Transverse colon (tissue), 4 donors: ENCODE measurements around the gene RESP18. TPM values are rescaled to one million over a fixed set of nuclear protein-coding genes. Genes with fewer than 3 reads are reported as not detected.
A peak's percentile ranks its signal among the peaks of the same experiment; 100 is the strongest.

ENCODE experiments used
- DNase-seq: peaks from one replicate; pipeline ENCODE4 v3.0.0-alpha.2; 2019
- H3K27ac ChIP-seq, 4 donors: fragments of 200-600 bp; sonication (generic); 2 replicates each; pipeline ENCODE4 v1.5.1; 2016 to 2018; ENCODE audit warnings: inconsistent platforms in 4 of 4
- H3K27me3 ChIP-seq: fragments of 200-600 bp; sonication (generic); 2 replicates; pipeline ENCODE4 v1.5.1; 2017; ENCODE audit warnings: inconsistent platforms
- H3K36me3 ChIP-seq, 4 donors: fragments of 200-600 bp; sonication (generic); 2 replicates each; pipeline ENCODE4 v1.5.1; 2017 to 2019; ENCODE audit warnings: inconsistent platforms in 4 of 4
- H3K4me1 ChIP-seq, 4 donors: fragments of 200-600 bp; sonication (generic); 2 replicates each; pipeline ENCODE4 v1.5.1; 2017 to 2020; ENCODE audit warnings: inconsistent platforms in 4 of 4
- H3K4me3 ChIP-seq, 4 donors: fragments of 200-600 bp; sonication (generic); 1 replicate in 1 of 4; 2 replicates in 3 of 4; pipeline versions ENCODE4 v1.5.1 to v1.6.1; 2017 to 2019; ENCODE audit warnings: inconsistent platforms in 4 of 4
- H3K9me3 ChIP-seq, 2 donors: fragments of 200-600 bp; sonication (generic); 2 replicates each; pipeline ENCODE4 v1.5.1; 2017 to 2019; ENCODE audit warnings: inconsistent platforms in 2 of 2
- CTCF ChIP-seq, 5 experiments: fragments of 200-600 bp in 3 of 5; fragments of 450-650 bp in 2 of 5; sonication (generic) in 3 of 5; IDR thresholded peaks; 1 replicate in 2 of 5; 2 replicates in 3 of 5; pipeline ENCODE4 v1.5.1; 2016 to 2017; ENCODE audit warnings: antibody characterized with exemption in 5 of 5, inconsistent platforms in 3 of 5, mild to moderate bottlenecking in 2 of 5, moderate library complexity in 1 of 5
- EP300 ChIP-seq: sonication (generic); formaldehyde crosslinking; IDR thresholded peaks from one replicate; pipeline ENCODE4 v1.6.1; 2017; ENCODE audit warnings: antibody characterized with exemption, low read depth
- POLR2A ChIP-seq: fragments of 450-650 bp; IDR thresholded peaks from one replicate; pipeline ENCODE4 v1.6.1; 2016; ENCODE audit warnings: antibody characterized with exemption, mild to moderate bottlenecking, moderate library complexity
- POLR2AphosphoS5 ChIP-seq, 3 donors: sonication (generic); formaldehyde crosslinking; IDR thresholded peaks; one replicate each; pipeline ENCODE4 v1.6.1; 2016; ENCODE audit warnings: antibody characterized with exemption in 3 of 3
- WGBS, 2 donors: methylation state at CpG; one replicate each; pipeline ENCODE4 v1.1.5; 2018; ENCODE audit warnings: low coverage in 1 of 2; 5-methylcytosine and 5-hydroxymethylcytosine counted together
- in situ Hi-C, 4 donors: fragments of 200-750 bp; cut with MboI; loops; one replicate each; pipeline versions ENCODE4 v1.15.0 to v1.15.1; 2017; ENCODE audit warnings: low sequenced_read_pairs in 3 of 4, low pct_ligation_motif_present in 1 of 4, low pct_unique_long_range_greater_than_20kb in 1 of 4
- intact Hi-C: fragments of 100-400 bp; cut with DNase I; formaldehyde crosslinking; loops from one replicate; pipeline ENCODE4 v1.15.1; 2023; ENCODE audit warnings: low total_unique reads
- total RNA-seq, 4 donors: library from RNA; depleted of rRNA; stranded (reverse); fragments of >200 nt; gene quantifications; one replicate each; pipeline ENCODE4 v1.1.0, GENCODE V29; 2016

Gene RESP18
- total RNA-seq, 4 donors from 2014 or later, result not detected

DNA sequence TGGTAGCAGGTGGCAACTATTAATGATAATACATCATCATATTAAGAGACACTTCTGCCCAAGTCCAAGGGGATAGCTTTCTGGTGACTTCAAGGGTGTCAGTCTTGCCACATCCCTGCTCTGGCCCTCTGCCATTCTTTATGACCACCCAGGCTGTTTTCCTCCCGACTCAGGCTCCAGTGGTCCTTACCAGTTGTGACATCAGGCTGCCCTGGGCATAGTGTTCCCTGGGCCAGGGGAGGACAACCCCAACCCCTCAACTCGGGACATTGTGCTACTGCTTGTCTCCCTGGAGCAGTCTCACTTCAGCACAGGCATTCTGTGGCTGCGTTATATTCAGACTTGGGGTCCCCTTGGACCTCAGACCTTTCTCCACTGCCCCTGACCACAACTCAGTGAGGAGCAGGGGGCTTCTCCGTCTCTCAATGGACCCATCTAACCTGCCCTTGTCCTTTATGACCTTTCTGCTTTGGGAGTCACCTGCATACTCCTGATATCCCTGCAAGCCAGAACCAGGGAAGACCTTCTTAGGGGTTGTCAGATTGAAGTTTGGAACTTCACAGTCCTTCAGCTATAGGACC is 40.5 kb downstream of the RESP18 start:
- Histone ChIP-seq H3K36me3 (no peaks in the 10 kb centered on the region), H3K27me3 (no peaks in the 10 kb centered on the region), H3K9me3 (no peaks in the 10 kb centered on the region), H3K4me1 (peaks cover 0 to 24% (median 15%) of the 10 kb centered on the region in 4 donors), H3K4me3 (no peak overlapping the region), H3K27ac (no peak overlapping the region)
- TF ChIP-seq EP300 (no peak), POLR2A (no peak), CTCF (IDR thresholded peaks at IDR 0.05) (no peak), POLR2AphosphoS5 (IDR thresholded peaks at IDR 0.05) (no peak)
- in situ Hi-C loops, result loop anchor here (10.0 to 25.0 kb wide), 3 partner anchors 117 to 237 kb away; partner anchors contain the start of genes SLC23A3 (in 3 of the 4), CNPPD1 (in 2 of the 4), RETREG2 (in 2 of the 4) and NHEJ1 (in 1 of the 4)
- DNase-seq, result no peak
- 78% methylated on average over 4 of the region's 4 CpGs; no CpG with 5 or more reads in 1 of the 2 donors for WGBS, 2 donors
- intact Hi-C loops, result loop anchor here (5.0 to 10.0 kb wide), 2 partner anchors 67 to 130 kb away; partner anchors contain the start of genes ANKZF1, ATG9A and NHEJ1

- 40 to 88% methylated on average over 1 to 7 of the region's 7 CpGs for WGBS, 2 donors
- Histone ChIP-seq H3K36me3 (no peaks in the 10 kb centered on the region), H3K9me3 (no peaks in the 10 kb centered on the region), H3K4me1 (peaks cover 0 to 24% (median 15%) of the 10 kb centered on the region in 4 donors), H3K4me3 (no peak overlapping the region), H3K27me3 (no peaks in the 10 kb centered on the region), H3K27ac (no peak overlapping the region)
- no peak for DNase-seq
- in situ Hi-C loops (loop anchor here (10.0 to 25.0 kb wide), 3 partner anchors 117 to 237 kb away; partner anchors contain the start of genes SLC23A3 (in 3 of the 4), CNPPD1 (in 2 of the 4), RETREG2 (in 2 of the 4) and NHEJ1 (in 1 of the 4)), intact Hi-C loops (loop anchor here (5.0 to 10.0 kb wide), 2 partner anchors 67 to 129 kb away; partner anchors contain the start of genes ANKZF1, ATG9A and NHEJ1)
- TF ChIP-seq POLR2AphosphoS5 (IDR thresholded peaks at IDR 0.05) (no peak), EP300 (no peak), CTCF (IDR thresholded peaks at IDR 0.05) (no peak), POLR2A (no peak)
These were observed 41.1 kb downstream of the RESP18 start for GRCh38 chr2:219291394-219291793.

DNA sequence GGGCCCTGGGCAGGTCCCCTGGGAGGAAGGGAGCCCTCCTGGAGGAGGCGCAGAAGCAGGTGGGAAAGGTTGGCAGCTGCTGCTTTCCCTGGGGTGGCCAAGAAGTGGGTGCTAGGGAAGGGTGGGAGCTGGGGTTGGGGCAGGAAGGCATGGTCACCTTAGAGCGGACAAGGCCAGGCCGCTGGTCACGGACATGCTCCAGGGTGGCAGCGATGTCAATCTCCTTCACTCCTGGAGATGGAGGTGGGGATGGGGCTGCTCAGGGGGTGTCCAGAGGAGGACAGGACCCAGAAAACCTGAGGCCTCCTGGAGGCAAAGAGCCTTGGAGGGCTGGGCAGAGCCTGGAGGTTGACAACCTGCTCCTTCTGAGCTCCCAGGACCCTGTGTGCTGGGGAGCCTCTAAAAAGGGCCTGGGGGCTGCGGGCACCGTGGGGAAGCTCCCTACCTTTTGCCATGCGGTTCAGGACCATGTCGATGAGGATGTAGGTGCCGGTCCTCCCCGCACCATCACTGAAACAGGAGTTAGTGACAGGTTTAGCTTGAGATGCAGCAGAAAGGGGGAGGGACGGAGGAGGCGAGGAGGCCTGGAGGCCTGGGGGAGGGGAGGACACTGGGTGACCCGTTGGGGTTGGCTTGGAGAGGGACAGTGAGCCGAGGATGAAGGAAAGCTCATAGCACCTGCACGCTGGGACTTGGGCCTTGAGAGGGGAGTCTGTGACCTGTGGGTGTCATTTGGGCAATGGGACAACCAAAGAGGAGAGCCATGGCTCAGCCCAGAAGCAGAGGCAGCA is 42.0 kb downstream of the RESP18 start:
- TF ChIP-seq POLR2AphosphoS5 (IDR thresholded peaks at IDR 0.05) (no peak), POLR2A (no peak), EP300 (no peak), CTCF (IDR thresholded peaks at IDR 0.05) (no peak)
- Histone ChIP-seq H3K4me3 (no peak overlapping the region), H3K9me3 (no peaks in the 10 kb centered on the region), H3K4me1 (peaks cover 0 to 24% (median 15%) of the 10 kb centered on the region in 4 donors), H3K36me3 (no peaks in the 10 kb centered on the region), H3K27me3 (no peaks in the 10 kb centered on the region), H3K27ac (peak overlapping the region in 2 of 4 donors; percentile 50 to 59)
- WGBS, 2 donors, result 81 to 100% methylated on average over 1 to 16 of the region's 16 CpGs
- intact Hi-C loops (loop anchor here (5.0 to 10.0 kb wide), 2 partner anchors 66 to 128 kb away; partner anchors contain the start of genes ANKZF1, ATG9A and NHEJ1), in situ Hi-C loops (loop anchor here (10.0 to 25.0 kb wide), 3 partner anchors 116 to 236 kb away; partner anchors contain the start of genes SLC23A3 (in 3 of the 4), CNPPD1 (in 2 of the 4), RETREG2 (in 2 of the 4) and NHEJ1 (in 1 of the 4))
- DNase-seq, result no peak
